ENCODE data around the gene MACROH2A1.

The MACROH2A1 gene

GRCh38 chr5:135357685-135358084 is 41.3 kb downstream of the MACROH2A1 start:
- H3K4me3 ChIP-seq (ENCODE audit: low read depth, low read length): no peak overlapping the region
- TF ChIP-seq, protein P1, sequence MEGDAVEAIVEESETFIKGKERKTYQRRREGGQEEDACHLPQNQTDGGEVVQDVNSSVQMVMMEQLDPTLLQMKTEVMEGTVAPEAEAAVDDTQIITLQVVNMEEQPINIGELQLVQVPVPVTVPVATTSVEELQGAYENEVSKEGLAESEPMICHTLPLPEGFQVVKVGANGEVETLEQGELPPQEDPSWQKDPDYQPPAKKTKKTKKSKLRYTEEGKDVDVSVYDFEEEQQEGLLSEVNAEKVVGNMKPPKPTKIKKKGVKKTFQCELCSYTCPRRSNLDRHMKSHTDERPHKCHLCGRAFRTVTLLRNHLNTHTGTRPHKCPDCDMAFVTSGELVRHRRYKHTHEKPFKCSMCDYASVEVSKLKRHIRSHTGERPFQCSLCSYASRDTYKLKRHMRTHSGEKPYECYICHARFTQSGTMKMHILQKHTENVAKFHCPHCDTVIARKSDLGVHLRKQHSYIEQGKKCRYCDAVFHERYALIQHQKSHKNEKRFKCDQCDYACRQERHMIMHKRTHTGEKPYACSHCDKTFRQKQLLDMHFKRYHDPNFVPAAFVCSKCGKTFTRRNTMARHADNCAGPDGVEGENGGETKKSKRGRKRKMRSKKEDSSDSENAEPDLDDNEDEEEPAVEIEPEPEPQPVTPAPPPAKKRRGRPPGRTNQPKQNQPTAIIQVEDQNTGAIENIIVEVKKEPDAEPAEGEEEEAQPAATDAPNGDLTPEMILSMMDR (IDR thresholded peaks at IDR 0.05; ENCODE audit: insufficient read depth, low read depth, low read length, missing control alignments): no peak
- no peak for DNase-seq (ENCODE audit: low read depth)

- no peak for DNase-seq (ENCODE audit: low read depth)
Measured at GRCh38 chr5:135356522-135357318, 42.3 kb downstream of the MACROH2A1 start.

DNA sequence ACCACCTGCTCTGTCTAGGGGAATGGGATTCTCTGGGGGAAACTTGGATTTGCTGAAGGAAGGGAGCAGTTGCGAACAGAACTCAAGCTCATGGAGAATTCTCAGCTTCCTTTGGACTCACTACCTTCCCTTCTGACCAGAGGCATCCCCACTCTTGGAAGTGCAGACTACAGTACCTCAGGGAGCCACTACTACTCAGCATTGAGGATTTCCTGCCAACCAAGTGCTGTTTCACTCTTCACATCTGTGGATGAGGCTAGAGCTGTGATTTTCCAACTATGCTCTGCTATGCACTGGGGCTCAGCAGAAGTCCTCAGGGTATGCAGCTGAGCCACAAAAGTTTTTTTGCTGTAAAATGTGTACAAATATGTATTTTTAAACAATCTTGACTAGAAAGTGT is 43.9 kb downstream of the MACROH2A1 start:
- TF ChIP-seq, protein P1 (IDR thresholded peaks at IDR 0.05; ENCODE audit: insufficient read depth, low read depth, low read length, missing control alignments): no peak
- no peak for DNase-seq (ENCODE audit: low read depth)
- no peak overlapping the region for H3K4me3 ChIP-seq (ENCODE audit: low read depth, low read length)

More at GRCh38 chr5:135356522-135357318, 42.3 kb downstream of the MACROH2A1 start:
- TF ChIP-seq, protein P1 (IDR thresholded peaks at IDR 0.05; ENCODE audit: insufficient read depth, low read depth, low read length, missing control alignments): no peak
- H3K4me3 ChIP-seq (ENCODE audit: low read depth, low read length): no peak overlapping the region

- TF ChIP-seq, protein P1 (IDR thresholded peaks at IDR 0.05; ENCODE audit: insufficient read depth, low read depth, low read length, missing control alignments): no peak
- no peak overlapping the region for H3K4me3 ChIP-seq (ENCODE audit: low read depth, low read length)
- DNase-seq (ENCODE audit: low read depth): no peak
Measured at GRCh38 chr5:135353952-135354721, 44.9 kb downstream of the MACROH2A1 start.

DNA sequence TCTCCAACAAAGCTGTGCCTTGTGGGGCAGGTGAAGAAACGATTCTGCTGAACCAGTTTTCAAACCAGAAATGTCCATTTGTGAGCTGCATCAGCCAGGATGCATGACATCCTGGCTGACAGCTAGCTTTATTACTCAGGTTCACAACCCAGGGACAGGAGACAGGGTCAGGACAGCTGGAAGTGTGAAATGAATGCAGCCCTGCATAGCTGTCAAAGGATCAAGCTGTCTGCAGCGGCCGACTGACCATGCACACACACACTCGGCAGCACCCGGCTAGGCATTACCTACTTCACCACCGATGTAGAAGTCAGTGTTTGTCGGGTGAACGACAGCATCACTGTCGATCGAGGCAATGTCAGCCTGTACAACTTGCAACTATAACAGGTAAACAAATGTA is 48.5 kb downstream of the MACROH2A1 start:
- no peak for DNase-seq (ENCODE audit: low read depth)
- TF ChIP-seq, protein P1 (IDR thresholded peaks at IDR 0.05; ENCODE audit: insufficient read depth, low read depth, low read length, missing control alignments): no peak
- H3K4me3 ChIP-seq (ENCODE audit: low read depth, low read length): no peak overlapping the region

- no peak for DNase-seq (ENCODE audit: low read depth)
- no peak overlapping the region for H3K4me3 ChIP-seq (ENCODE audit: low read depth, low read length)
- TF ChIP-seq, protein P1 (IDR thresholded peaks at IDR 0.05; ENCODE audit: insufficient read depth, low read depth, low read length, missing control alignments): no peak
Measured at GRCh38 chr5:135349886-135350285, 49.1 kb downstream of the MACROH2A1 start.

All from GM12865 (cell line).